Measurements from ENCODE around the gene UCK1. TPM values are rescaled to one million over a fixed set of nuclear protein-coding genes. Genes with fewer than 3 reads are reported as not detected.

UCK1 gene
- total RNA-seq, 2 experiments from 2014 or later, result 18.7 to 21.7 TPM

DNA sequence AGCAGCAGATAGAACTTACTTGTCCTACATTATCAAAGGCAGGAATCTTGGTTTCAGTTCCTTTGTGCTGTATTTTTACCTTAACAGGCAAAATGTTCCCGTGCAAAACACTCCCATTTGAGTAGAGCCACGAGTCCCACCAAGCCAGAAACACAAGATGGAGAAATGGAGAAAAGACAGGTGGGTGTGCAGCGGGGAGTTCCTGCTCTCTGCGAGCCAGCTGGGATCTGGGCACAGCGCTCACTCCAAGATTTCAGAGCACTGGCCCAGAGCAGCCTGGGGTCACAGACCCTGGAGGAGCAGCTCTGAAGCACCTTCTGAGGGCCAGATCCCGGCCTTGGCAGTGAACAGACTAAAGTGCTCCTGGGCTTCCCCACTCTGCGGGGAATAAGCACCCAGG is 2.9 kb downstream of the UCK1 start:
- no peak overlapping the region for H3K27ac Mint-ChIP-seq
- intact Hi-C loops (cut with micrococcal nuclease), result no loop called here

DNA sequence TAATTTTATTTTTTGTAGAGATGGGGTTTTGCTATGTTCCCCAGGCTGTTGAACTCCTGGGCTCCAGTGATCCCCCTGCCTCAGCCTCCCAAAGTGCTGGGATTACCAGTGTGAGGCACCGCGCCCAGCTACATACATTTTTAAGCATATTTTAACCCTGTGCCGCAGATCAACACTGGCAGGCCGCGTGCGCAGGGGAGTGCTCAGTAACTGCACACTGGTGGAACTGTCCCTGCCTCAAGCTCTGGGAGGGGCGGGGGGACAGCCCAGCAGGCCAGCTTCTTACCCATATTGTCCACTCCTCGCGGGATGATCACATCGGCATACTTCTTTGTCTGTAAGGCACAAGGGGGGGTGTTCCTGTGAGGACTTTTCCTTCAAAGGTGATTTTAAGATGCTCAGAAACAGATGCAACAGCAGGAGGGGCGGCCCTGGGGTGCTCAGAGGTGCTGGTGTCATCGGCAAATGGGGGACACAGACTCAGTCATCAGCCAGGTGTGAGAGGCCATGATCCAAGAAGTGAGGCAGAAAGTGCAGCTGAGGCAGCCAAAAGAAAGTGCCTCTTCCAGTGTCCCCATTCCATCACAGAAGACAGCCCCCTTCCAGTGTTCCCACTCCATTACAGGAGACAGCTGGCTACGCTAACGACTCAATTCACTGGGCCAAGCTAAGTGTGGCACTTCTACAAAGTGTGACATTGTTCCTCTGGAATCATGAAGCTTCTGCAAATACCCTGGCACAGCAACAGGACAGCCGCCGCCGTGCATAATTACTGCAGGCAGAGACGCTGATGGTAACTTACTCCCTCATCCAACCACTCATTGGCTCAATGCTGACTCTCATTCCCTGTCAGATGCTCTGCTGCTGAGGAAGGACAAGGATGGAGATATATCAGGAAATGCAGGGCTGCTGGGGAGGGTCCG is 5.2 kb downstream of the UCK1 start:
- CTCF ChIA-PET, result no interaction called here
- no peak overlapping the region for H3K4me3 Mint-ChIP-seq
- DNase-seq, result no peak
- no peak overlapping the region for H3K27ac Mint-ChIP-seq
- no peaks in the 10 kb centered on the region for H3K27me3 Mint-ChIP-seq (ENCODE audit: low read depth)
- intact Hi-C loops (cut with micrococcal nuclease), result no loop called here
- peaks cover 5% of the 10 kb centered on the region for H3K4me1 Mint-ChIP-seq (ENCODE audit: low read depth)
- no peaks in the 10 kb centered on the region for H3K9me3 Mint-ChIP-seq
- H3K36me3 Mint-ChIP-seq (ENCODE audit: low read depth), result peaks cover 18% of the 10 kb centered on the region

More for the DNA sequence above, 2.9 kb downstream of the UCK1 start:
- Mint-ChIP-seq H3K9me3 (no peaks in the 10 kb centered on the region), H3K27me3 (ENCODE audit: low read depth) (no peaks in the 10 kb centered on the region), H3K4me3 (no peak overlapping the region), H3K36me3 (ENCODE audit: low read depth) (peaks cover 17% of the 10 kb centered on the region), H3K4me1 (ENCODE audit: low read depth) (peaks cover 5% of the 10 kb centered on the region)
- no peak for DNase-seq
- CTCF ChIA-PET, result interaction anchor here (0.7 kb wide), 1 partner anchor 109 kb away, joined by 3 read pairs; no protein-coding TSS in a partner anchor

DNA sequence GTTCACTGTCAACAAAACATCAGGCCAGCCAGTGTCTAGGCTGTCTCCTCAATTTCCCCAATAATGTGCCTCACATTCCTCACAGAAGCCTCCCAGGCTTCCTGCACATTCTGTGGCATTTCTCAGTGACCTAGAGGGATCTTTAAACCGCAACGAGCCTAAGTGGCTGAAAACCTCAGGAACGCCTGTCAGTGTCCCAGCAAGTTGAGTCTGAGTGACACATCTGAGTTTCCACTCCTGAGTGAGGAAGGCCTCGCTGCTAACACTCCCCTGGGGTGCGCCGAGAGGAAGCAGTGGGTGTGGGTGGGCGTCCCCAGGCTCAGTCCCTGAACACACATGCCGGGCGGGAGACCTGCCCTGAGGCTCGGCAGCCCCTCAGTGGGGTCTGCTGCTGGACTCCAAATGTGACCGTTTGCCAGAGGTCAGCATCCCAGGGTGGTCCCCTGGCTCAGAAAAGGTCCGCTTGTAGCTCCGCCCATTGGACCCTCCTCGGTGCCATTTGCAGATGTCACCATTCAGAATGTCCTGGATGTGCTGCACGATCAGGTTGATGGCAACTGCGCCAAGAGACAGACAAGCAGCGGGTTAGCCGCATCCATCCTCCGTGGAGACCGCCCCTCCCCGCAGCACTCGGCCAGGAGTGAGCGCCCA is 6.3 kb downstream of the UCK1 start:
- Mint-ChIP-seq H3K4me3 (no peak overlapping the region), H3K27ac (no peak overlapping the region), H3K36me3 (ENCODE audit: low read depth) (peaks cover 17% of the 10 kb centered on the region), H3K4me1 (ENCODE audit: low read depth) (peaks cover 3% of the 10 kb centered on the region), H3K9me3 (no peaks in the 10 kb centered on the region), H3K27me3 (ENCODE audit: low read depth) (no peaks in the 10 kb centered on the region)
- intact Hi-C loops (cut with micrococcal nuclease), result no loop called here
- CTCF ChIA-PET, result no interaction called here
- no peak for DNase-seq

DNA sequence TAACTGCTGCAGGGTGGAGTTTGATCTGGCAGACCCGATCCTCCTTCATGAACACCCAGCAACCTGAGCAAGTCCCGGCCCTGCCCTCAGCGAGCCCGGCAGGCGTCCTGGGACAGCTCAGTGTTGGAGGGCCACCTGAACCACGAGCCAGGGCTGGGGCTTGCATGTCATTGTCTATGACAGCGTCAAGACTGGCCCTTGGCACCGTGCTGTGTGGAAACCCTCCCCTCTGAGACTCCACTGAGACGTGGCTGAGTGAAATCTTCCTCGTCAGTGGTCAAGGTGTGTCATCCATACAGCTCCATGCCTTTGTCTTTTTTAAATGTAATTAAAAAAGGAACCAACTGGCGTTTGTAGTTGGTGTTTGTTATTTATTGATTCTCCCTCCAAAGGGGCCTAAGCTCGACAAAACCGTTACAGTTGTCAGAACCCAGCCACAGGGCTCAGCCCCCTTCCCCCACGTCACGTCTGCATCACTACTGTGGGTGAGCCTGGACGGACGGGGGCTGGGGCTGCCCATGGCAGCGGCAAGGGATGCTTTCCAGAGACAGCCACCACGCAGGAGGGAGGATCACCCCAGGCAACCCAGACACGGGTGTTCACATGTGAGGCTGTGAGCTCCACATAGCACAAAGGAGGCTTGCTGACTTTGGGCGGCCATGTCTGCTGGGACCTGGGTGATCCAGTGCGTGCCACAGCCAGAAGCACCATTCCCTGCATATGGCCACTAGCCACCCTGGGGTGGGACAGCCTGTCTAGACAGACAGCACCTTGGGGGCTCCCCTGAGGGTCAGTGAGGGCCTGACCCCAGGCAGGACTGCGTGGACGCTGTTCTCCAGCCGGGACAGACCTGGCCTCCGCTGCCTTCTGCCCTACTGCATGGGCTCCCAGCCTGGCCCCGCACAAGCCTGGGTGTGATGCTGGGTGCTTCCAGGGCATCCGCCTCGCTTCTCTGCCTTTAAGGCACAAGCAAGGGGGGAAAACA is 7.3 kb downstream of the UCK1 start:
- DNase-seq, result no peak
- Mint-ChIP-seq H3K4me1 (ENCODE audit: low read depth) (peaks cover 2% of the 10 kb centered on the region), H3K36me3 (ENCODE audit: low read depth) (peaks cover 17% of the 10 kb centered on the region), H3K4me3 (no peak overlapping the region), H3K27me3 (ENCODE audit: low read depth) (no peaks in the 10 kb centered on the region), H3K9me3 (no peaks in the 10 kb centered on the region), H3K27ac (no peak overlapping the region)
- intact Hi-C loops (cut with micrococcal nuclease), result no loop called here
- CTCF ChIA-PET, result no interaction called here

DNA sequence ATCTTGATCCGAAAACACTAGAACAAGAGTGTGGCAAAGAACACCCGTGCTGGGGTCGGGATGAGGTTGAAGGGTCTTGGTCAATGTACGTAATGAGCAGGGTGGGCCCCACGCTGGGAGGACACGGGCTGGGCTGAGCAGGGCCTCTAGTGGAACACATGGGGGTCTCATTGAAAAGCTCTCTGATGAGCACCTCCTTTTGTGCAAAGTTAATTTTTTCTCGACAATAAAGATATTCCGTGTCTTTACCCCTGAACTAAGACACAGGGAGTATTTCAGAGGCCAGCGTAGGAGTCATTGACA is 8.0 kb downstream of the UCK1 start:
- Mint-ChIP-seq H3K36me3 (ENCODE audit: low read depth) (peaks cover 12% of the 10 kb centered on the region), H3K27ac (no peak overlapping the region), H3K4me1 (ENCODE audit: low read depth) (no peaks in the 10 kb centered on the region), H3K9me3 (no peaks in the 10 kb centered on the region), H3K27me3 (ENCODE audit: low read depth) (no peaks in the 10 kb centered on the region), H3K4me3 (no peak overlapping the region)
- intact Hi-C loops (cut with micrococcal nuclease), result no loop called here
- DNase-seq, result no peak
- CTCF ChIA-PET, result no interaction called here

DNA sequence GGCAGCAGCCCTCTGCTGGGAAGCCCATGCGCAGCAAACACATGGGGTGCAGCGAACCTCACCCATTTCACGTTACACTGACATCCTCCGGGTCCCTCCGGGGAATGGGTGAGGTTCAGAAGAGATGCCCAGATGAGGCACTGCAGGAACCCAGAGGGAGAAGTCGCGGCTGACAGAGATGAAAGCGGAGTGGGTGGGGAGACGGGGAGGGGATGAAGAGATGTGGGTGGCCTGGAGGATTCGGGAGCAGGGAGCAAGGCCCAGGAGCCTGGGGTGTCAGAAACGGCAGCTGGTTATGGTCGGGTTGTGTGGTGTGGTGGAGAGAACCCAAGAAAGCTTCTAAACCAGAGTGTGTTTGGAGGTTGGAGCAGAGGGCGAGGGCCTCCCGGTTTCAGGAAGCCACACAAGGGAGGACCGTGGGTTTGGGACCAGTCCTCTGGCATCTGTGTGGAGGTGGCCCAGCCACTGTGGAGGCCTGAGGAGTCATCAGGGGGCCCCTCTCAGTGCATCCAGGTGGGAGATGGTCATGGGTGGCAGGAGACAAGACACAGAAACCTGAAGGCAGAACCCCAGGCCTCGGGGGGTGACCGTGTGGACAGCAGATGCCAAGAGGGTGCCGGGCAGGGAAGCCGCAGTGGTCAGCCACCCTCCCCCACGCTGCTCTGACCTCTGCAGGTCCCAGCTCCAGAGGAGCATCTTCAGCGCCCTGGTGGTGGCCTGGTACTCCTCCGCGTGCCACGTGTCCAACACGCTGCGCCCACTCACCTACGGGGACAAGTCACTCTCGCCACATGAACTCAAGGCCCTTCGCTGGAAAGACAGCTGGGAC is 8.6 kb downstream of the UCK1 start:
- H3K4me1 Mint-ChIP-seq (ENCODE audit: low read depth), result no peaks in the 10 kb centered on the region
- no peak overlapping the region for H3K27ac Mint-ChIP-seq
- no peak for DNase-seq
- intact Hi-C loops (cut with micrococcal nuclease), result no loop called here
- no peaks in the 10 kb centered on the region for H3K9me3 Mint-ChIP-seq
- CTCF ChIA-PET, result no interaction called here
- H3K4me3 Mint-ChIP-seq, result no peak overlapping the region
- peaks cover 12% of the 10 kb centered on the region for H3K36me3 Mint-ChIP-seq (ENCODE audit: low read depth)
- H3K27me3 Mint-ChIP-seq (ENCODE audit: low read depth), result no peaks in the 10 kb centered on the region

DNA sequence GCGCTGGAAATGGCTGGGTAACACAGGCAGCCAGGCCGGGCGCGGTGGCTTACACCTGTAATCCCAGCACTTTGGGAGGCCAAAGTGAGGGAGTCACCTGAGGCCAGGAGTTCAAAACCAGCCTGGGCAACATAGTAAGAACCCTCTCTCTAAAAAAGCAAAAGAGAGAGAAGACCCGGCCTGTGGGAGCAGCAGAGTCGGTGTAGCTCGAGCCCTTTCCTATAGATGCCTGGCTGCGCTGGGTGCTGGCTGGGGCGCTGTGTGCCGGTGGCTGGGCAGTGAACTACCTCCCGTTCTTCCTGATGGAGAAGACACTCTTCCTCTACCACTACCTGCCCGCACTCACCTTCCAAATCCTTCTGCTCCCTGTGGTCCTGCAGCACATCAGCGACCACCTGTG is 9.2 kb downstream of the UCK1 start:
- CTCF ChIA-PET, result no interaction called here
- Mint-ChIP-seq H3K4me3 (no peak overlapping the region), H3K36me3 (ENCODE audit: low read depth) (peaks cover 12% of the 10 kb centered on the region), H3K4me1 (ENCODE audit: low read depth) (no peaks in the 10 kb centered on the region), H3K27ac (no peak overlapping the region), H3K9me3 (no peaks in the 10 kb centered on the region), H3K27me3 (ENCODE audit: low read depth) (no peaks in the 10 kb centered on the region)
- DNase-seq, result no peak
- intact Hi-C loops (cut with micrococcal nuclease), result no loop called here

DNA sequence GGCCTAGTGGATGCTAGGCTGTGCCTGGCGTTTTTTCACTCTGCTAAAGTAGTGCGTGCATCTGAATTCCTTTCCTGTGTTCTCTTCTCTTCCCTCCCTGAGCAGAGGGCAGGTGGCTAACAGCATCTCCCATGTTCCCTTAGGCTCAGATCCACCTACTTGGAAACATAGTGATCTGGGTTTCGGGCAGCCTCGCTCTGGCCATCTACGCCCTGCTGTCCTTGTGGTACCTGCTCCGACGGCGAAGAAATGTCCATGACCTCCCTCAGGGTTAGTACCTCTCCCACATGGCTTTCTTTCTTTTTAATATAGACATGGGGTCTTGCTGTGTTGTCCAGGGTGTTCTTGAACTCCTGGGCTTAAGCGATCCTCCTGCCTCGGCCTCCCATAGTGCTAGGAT is 9.9 kb downstream of the UCK1 start:
- Mint-ChIP-seq H3K4me1 (ENCODE audit: low read depth) (no peaks in the 10 kb centered on the region), H3K36me3 (ENCODE audit: low read depth) (peaks cover 9% of the 10 kb centered on the region), H3K4me3 (no peak overlapping the region), H3K27ac (no peak overlapping the region), H3K9me3 (no peaks in the 10 kb centered on the region), H3K27me3 (ENCODE audit: low read depth) (no peaks in the 10 kb centered on the region)
- no peak for DNase-seq
- intact Hi-C loops (cut with micrococcal nuclease), result no loop called here
- CTCF ChIA-PET, result no interaction called here

DNA sequence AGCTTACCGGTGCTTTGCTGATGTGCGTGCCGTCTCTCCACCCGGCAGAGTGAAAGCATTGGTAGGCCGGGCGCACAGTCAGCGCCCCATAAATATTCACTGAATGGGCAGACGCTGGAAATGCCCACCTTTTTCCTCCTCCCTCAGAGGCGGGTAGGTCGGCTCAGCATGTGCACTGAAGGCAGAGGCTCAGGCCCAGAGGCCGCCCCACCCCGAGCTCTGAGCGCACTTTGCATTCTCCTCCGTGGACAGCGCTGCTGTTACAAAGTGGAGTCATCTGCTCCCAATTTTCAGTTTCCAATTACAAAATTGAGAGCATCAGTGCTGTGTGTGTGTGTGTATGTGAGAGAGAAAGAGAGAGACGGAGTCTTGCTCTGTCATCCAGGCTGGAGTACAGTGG is 10.6 kb downstream of the UCK1 start:
- CTCF ChIA-PET, result no interaction called here
- DNase-seq, result no peak
- H3K9me3 Mint-ChIP-seq, result no peaks in the 10 kb centered on the region
- H3K4me3 Mint-ChIP-seq, result no peak overlapping the region
- H3K27me3 Mint-ChIP-seq (ENCODE audit: low read depth), result no peaks in the 10 kb centered on the region
- intact Hi-C loops (cut with micrococcal nuclease), result no loop called here
- no peak overlapping the region for H3K27ac Mint-ChIP-seq
- H3K36me3 Mint-ChIP-seq (ENCODE audit: low read depth), result peaks cover 7% of the 10 kb centered on the region
- no peaks in the 10 kb centered on the region for H3K4me1 Mint-ChIP-seq (ENCODE audit: low read depth)

DNA sequence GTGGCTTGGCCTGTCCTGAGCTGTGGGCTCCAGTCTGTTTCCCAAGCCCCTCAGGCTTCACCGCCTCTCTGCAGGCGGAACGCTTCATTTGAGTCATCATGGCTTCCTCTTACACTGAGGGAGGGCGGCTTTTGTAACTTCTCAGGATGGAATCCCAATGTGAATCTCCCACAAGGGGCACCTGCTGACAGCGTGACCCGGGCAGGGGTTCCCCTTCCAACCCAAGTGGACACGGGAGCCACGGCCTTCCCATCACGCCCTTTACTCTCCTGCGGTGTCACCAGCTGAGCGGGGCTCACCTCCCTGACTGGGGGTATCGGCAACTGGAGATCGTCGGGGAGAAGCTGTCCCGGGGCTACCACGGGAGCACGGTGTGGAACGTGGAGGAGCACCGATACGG is 12.5 kb downstream of the UCK1 start:
- intact Hi-C loops (cut with micrococcal nuclease), result no loop called here
- Mint-ChIP-seq H3K36me3 (ENCODE audit: low read depth) (peaks cover 5% of the 10 kb centered on the region), H3K27me3 (ENCODE audit: low read depth) (no peaks in the 10 kb centered on the region), H3K4me1 (ENCODE audit: low read depth) (no peaks in the 10 kb centered on the region), H3K4me3 (no peak overlapping the region), H3K9me3 (no peaks in the 10 kb centered on the region), H3K27ac (no peak overlapping the region)
- CTCF ChIA-PET, result interaction anchor here (0.6 kb wide), 1 partner anchor 42 kb away, joined by 4 read pairs; no protein-coding TSS in a partner anchor
- DNase-seq, result no peak

DNA sequence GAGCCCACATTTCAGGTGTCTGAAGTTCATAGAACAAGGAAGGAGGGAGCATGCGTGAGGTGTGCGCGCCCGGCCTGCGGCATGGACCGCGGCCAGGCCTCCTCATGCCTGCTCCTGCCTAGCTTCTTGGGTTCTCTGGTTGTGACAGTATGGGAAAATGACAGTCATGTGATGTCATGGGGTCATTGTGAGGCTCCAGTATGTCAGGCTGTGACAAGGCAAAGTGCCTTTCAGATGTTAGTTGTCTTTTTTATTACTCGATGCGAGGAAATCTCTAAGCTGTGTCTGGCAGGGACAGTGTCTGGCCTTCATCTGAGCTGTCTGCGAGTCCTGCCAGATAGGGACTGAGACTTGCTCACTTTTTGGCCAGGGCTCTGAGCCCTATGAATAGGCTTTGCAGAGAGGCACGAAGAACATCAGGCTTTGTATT is 13.3 kb downstream of the UCK1 start:
- H3K4me1 Mint-ChIP-seq (ENCODE audit: low read depth), result no peaks in the 10 kb centered on the region
- CTCF ChIA-PET, result no interaction called here
- H3K36me3 Mint-ChIP-seq (ENCODE audit: low read depth), result peaks cover 7% of the 10 kb centered on the region
- no peak overlapping the region for H3K4me3 Mint-ChIP-seq
- intact Hi-C loops (cut with micrococcal nuclease), result no loop called here
- no peaks in the 10 kb centered on the region for H3K27me3 Mint-ChIP-seq (ENCODE audit: low read depth)
- DNase-seq, result no peak
- H3K9me3 Mint-ChIP-seq, result no peaks in the 10 kb centered on the region
- no peak overlapping the region for H3K27ac Mint-ChIP-seq

DNA sequence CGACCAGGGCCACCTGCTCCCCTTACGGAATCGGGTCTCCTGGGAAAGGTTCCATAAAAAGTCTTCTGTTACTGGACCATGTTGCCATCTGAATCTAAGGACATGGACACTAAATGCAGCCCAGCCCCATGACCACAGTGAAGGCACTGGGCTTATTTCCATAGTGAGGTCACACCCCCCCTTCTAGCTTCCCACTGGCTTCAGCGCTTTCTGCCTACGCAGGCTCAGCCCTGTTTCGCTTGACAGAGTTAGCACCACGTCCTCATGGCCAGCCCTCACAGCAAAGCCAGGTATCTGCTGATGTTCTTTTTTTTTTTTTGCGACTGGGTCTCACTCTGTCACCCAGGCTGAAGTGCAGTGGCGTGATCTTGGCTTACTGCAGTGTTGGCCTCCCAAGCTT is 14.1 kb downstream of the UCK1 start:
- CTCF ChIA-PET, result no interaction called here
- no peaks in the 10 kb centered on the region for H3K9me3 Mint-ChIP-seq
- DNase-seq, result no peak
- H3K27ac Mint-ChIP-seq, result no peak overlapping the region
- H3K36me3 Mint-ChIP-seq (ENCODE audit: low read depth), result peaks cover 7% of the 10 kb centered on the region
- no peaks in the 10 kb centered on the region for H3K4me1 Mint-ChIP-seq (ENCODE audit: low read depth)
- no peak overlapping the region for H3K4me3 Mint-ChIP-seq
- H3K27me3 Mint-ChIP-seq (ENCODE audit: low read depth), result no peaks in the 10 kb centered on the region
- intact Hi-C loops (cut with micrococcal nuclease), result no loop called here

Measured in activated naive CD4-positive, alpha-beta T cell treated with anti-CD3 and anti-CD28 coated beads for 36 hours (primary cell).